ENCODE data around the gene OR10A6.

Gene OR10A6

DNA sequence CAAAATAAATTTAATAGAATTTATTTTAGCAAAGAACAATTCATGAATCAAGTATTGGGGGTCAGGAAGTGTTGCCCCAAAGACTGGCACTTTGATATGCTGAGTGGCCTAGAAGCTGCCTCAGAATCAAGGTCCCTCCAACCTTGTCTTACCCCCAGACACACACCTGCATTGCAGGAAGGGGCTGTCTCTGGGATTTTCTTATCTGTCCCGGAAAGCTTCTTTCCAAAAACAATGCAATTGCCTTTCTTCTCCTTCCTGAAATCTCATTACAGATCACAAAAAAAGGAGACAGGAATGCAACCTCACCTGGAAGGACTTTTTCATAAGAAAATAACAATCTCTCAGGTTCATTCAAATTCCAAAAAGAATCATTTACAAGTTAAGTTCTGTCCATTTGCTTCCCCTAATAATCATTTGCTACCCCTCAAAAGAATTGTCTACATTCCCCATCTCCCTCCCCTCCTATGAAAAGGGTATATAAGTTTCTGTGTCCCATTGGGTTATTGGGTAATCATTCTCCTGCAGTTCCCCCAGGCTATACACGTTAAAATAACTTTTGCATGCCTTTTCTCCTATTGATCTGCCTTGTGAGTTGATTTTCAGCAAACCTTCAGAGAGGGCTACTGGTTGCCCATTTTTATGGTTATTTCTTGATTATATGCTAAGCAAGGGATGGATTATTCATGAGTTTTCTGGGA, 21.3 kb downstream of the OR10A6 start:
- DNase-seq (ENCODE audit: low read depth in 2 of 2): no peak

GRCh38 chr11:7907121-7907520, 23.9 kb downstream of the OR10A6 start:
- DNase-seq (ENCODE audit: low read depth in 2 of 2): no peak

DNA sequence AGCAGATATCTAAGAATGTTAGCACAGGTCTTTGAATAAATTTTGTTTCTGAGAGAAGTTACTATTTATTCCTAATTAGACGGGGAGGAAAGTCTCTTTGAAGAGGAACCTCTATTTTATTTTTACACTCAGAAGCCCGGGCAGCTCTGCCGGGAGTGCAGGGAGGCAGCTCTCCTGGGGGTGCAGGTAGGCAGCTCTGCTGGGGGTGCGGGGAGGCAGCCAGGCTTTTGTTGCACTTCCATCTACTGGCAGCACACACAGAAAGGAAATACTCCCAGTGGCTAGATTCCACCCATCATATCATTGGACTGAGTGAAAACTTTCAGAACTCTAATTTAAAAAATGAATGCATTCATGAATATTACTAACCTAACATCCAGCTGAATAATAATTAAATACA, 24.6 kb downstream of the OR10A6 start:
- no peak for DNase-seq (ENCODE audit: low read depth in 2 of 2)

DNA sequence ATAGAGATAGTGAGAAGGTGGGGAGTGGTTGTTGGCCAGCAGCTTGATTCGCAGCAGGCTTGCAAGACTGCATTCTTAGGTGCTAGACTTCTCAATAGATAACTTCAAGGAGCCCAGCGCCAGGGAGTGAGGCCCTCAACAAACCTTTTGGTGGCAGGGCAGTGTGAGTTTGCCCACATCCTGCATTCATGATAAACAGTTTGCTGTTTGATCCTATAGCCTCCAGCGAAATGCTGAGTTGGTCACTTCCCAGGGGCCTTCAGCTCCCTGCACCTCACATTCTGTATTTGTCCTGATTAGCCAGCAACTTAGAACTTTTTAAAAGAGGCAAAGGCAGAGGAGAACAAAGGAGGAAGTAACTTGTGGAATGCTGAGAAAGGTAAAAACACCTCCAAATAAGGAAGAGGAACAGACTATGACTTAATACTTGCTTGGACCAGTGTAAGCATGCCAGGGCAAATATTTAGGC, 25.1 kb downstream of the OR10A6 start:
- no peak for DNase-seq (ENCODE audit: low read depth in 2 of 2)

DNA sequence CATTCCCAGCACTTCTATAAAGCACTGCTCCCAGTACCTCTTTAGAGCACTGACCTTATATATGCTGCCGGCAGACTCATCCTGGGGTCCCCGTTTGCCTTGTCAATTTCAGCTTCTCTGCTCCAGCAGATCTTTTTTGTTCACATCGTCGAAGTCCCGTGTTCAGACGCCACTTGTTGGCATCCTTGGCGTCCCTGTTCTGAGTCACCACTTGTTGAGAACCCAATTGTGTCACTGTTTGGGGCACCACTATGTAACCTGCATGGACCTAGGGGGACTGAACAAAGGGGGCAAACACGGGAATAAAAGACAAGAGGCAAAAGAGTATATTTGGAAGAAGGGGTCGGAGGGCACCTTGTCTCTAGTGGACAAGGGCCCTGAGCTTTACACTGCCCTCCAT, 25.5 kb downstream of the OR10A6 start:
- DNase-seq (ENCODE audit: low read depth in 2 of 2): no peak

- DNase-seq (ENCODE audit: low read depth in 2 of 2): no peak
These were observed 26.2 kb downstream of the OR10A6 start for GRCh38 chr11:7904917-7905316.

- no peak for DNase-seq (ENCODE audit: low read depth in 2 of 2)
These were observed 27.1 kb downstream of the OR10A6 start for GRCh38 chr11:7903940-7904339.

DNA sequence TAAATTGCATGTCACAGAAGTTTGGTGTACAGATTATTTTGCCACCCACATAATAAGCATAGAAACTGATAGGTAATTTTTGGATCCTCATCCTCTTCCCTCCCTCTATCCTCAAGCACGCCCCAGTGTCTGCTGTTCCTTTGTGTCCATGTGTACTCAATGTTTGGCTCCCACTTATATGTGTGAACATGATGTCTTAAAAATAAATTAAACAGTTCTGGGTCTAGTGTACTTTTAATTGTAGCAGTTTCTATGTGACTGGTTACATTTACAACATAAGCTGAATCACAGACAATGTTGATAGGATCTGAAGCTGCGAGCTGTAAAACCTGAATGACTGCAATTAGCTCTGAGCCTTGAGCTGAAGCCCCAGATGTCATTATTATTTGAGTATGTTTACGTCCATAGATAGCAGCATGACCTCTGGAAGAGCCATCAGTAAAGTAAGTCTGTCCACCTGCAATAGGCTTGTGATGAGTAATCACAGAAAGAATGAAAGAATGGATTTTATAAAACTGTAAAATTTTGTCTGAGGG, 29.7 kb downstream of the OR10A6 start:
- DNase-seq (ENCODE audit: low read depth in 2 of 2): no peak

GRCh38 chr11:7900686-7901085, 30.4 kb downstream of the OR10A6 start:
- DNase-seq (ENCODE audit: low read depth in 2 of 2): no peak

DNA sequence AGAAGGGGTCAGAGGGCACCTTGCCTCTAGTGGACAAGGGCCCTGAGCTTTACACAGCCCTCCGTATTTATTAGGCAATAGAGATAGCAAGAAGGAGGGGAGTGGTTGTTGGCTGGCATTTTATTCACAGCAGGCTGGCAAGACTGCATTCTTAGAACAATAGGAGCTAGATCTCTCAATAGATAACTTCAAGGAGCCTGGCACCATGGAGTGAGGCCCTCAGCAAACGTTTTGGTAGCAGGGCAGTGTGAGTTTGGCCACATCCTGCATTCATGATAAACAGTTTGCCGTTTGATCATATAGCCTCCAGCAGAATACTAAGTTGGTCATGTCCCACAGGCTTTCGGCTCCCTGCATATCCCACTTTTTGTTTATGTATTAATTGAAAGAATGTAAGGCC, 31.6 kb downstream of the OR10A6 start:
- DNase-seq (ENCODE audit: low read depth in 2 of 2): no peak

DNA sequence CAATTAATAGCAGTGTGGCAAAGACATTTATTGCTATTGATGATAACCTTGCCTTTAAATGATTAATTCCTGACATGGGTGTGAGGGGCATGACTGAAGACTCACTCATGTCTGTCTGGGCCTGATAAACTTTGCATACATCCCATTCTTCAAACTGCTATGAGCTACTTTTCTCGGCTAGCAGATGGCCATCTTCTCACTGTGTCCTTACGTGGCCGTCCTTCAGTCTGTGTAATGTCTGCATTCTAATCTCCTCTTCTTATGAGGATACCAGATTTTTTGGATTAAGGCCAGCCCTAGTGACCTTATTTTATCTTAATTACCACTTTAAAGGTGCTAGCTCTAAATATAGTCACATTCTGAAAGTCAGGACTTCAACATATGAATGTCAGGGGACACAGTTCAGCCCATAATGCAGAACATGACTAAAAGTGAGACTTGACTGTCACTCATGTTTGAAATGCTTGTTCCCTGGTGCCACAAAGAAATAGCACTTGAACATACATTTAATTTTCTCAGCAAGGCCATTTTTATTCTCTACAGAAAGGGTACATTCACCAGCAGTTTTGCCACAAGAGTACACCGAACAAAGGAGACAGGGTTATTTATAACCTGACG, 32.3 kb downstream of the OR10A6 start:
- no peak for DNase-seq (ENCODE audit: low read depth in 2 of 2)

- DNase-seq (ENCODE audit: low read depth in 2 of 2): no peak
These were observed 34.9 kb downstream of the OR10A6 start for GRCh38 chr11:7896009-7896785.

DNA sequence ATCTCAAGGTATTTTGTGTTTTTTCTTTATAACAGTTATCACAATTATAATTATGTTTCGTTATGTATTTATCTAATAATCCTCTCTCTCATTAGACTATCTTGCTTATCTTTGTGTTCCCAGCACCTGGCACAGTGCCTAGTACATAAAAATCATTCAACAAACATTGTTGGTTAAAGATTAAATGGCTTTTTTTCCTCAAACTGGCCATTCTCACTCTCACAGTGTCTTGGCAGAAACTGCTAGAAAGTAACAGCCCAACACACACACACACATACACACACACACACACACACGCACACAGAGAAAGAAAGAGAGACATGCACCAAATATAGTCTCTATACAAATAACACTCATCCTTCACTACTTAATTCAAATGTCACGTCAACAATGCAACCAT, 36.8 kb downstream of the OR10A6 start:
- no peak for DNase-seq (ENCODE audit: low read depth in 2 of 2)

GRCh38 chr11:7893796-7894195, 37.3 kb downstream of the OR10A6 start:
- no peak for DNase-seq (ENCODE audit: low read depth in 2 of 2)

DNA sequence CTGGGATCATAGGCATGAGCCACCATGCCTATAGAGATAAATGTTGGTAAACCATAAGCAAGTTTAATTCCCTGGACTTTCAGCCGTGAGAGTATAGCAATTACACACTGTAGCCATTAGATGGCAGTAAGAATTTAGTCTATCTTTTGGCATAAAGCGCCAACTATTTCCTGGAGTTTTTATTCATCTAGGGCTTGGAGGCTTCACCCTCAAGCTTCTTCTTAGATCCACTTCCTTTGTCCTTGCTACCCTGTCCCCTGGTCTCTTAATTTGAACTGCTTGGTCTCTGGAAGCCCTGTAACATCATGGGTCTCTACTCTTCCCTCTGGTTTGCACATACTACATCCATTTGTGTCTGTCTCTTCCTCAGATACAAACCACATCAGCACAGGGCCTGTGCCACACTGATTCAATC, 38.2 kb downstream of the OR10A6 start:
- DNase-seq (ENCODE audit: low read depth in 2 of 2): peak; percentile 53 to 63

- peak; percentile 58 to 63 for DNase-seq (ENCODE audit: low read depth in 2 of 2)
These were observed 38.9 kb downstream of the OR10A6 start for GRCh38 chr11:7892059-7892699.

DNA sequence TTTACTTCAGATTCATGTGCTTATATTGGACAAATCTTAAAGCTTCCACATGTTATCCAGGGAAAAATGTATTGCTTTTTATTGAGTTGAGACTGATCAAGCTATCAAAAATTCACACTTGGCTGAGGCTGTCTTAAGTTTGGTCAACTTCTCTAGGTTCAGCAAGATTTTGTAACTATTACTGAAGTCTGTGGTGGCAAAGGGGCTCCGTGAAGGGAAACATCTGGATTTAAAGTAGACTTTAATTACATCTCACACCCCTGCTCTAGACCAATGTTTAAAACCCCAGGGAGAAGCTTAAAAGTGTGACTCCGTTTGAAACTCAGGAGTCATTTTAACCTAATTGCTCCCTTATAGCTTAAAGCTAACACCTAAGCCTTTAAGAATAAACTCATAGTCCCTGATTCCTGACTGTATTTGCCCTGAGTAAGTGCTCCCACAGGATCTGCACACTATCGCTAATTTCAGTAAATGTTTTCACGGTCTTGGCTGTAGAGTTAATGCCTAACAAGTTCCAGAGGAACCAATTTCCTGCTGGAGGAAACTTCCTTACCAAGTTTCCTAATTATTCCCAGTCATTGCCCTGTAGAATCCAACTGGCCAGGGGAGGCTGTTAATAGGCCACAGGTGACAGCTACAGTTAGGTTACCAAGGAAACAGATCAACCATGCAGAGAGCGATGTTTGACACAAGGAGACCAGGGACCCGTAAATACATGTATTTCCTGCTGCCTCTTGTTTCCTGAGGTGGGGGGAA, 40.5 kb downstream of the OR10A6 start:
- no peak for DNase-seq (ENCODE audit: low read depth in 2 of 2)

- DNase-seq (ENCODE audit: low read depth in 2 of 2): no peak
These were observed 41.1 kb downstream of the OR10A6 start for GRCh38 chr11:7889985-7890384.

DNA sequence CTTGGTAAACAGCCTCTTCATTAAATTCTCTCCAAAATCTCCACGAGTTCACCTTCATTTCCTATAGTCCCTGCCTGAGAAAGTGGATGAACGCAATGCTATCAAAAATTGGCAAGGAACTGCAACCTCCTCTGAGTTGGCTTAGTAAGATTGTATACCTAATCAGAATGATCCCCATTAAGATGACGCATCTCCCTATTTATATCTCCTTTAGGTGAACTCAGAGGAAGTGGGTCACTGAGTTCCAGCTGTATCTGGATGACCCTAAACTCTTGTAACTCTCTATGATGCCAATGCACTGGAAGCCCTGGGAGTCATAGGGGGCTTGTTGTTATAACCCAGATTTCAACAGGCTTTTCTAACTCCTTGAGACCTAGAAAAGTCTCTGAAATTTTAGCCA, 48.2 kb downstream of the OR10A6 start:
- no peak for DNase-seq (ENCODE audit: low read depth in 2 of 2)

Measured in fibroblast of skin of left quadriceps (primary cell).